Body of pancreas (tissue), 4 donors: ENCODE results near the gene FHAD1. TPM values are rescaled to one million over a fixed set of nuclear protein-coding genes. Genes with fewer than 3 reads are reported as not detected.

Source experiments
- ATAC-seq: fragments of 150-250 bp; one replicate; pipeline ENCODE4 v1.9.1; 2016
- DNase-seq, 4 donors: peaks; one replicate each; pipeline ENCODE4 v3.0.0-alpha.2; 2019
- H3K27ac ChIP-seq, 4 donors: fragments of 200-600 bp; sonication (generic); 1 replicate in 3 of 4; 2 replicates in 1 of 4; pipeline versions ENCODE4 v1.5.1 to v1.6.1; 2016 to 2019; ENCODE audit warnings: mild to moderate bottlenecking in 1 of 4, mixed read lengths in 1 of 4, moderate library complexity in 1 of 4
- H3K27me3 ChIP-seq, 2 donors: fragments of 200-600 bp; sonication (generic); one replicate each; pipeline ENCODE4 v1.6.0; 2016; ENCODE audit warnings: mild to moderate bottlenecking in 1 of 2
- H3K36me3 ChIP-seq, 2 donors: fragments of 200-600 bp; sonication (generic); replicated peaks in 1 of 2; 2 replicates each; pipeline ENCODE4 v1.5.1; 2016; ENCODE audit warnings: low read depth in 2 of 2; ENCODE audit not compliant: insufficient read depth in 1 of 2
- H3K4me1 ChIP-seq: fragments of 200-600 bp; sonication (generic); one replicate; pipeline ENCODE4 v1.6.0; 2016
- H3K4me3 ChIP-seq, 2 donors: fragments of 200-600 bp; sonication (generic); 1 replicate in 1 of 2; 2 replicates in 1 of 2; pipeline ENCODE4 v1.5.1; 2016 to 2019
- H3K9me3 ChIP-seq, 3 donors: fragments of 200-600 bp; sonication (generic); 1 replicate in 2 of 3; 2 replicates in 1 of 3; pipeline ENCODE4 v1.5.1; 2016
- CTCF ChIP-seq, 7 experiments: fragments of 450-650 bp in 4 of 7; fragments of 200-600 bp in 3 of 7; sonication (generic) in 3 of 7; IDR thresholded peaks; one replicate each; pipeline ENCODE4 v1.5.1; 2016 to 2019; ENCODE audit warnings: antibody characterized with exemption in 7 of 7
- POLR2A ChIP-seq, 3 donors: fragments of 450-650 bp; IDR thresholded peaks; one replicate each; pipeline ENCODE4 v1.6.1; 2016; ENCODE audit warnings: antibody characterized with exemption in 3 of 3, mild to moderate bottlenecking in 2 of 3
- WGBS, 2 donors: methylation state at CpG; one replicate each; pipeline ENCODE4 v1.1.5; 2017; 5-methylcytosine and 5-hydroxymethylcytosine counted together
- intact Hi-C: fragments of 100-400 bp; cut with DNase I; formaldehyde crosslinking; loops from one replicate; pipeline ENCODE4 v1.15.1; 2023
- total RNA-seq, 2 donors: library from RNA; depleted of rRNA; stranded (reverse); fragments of >200 nt; gene quantifications; one replicate each; pipeline ENCODE4 v1.1.0, GENCODE V29; 2016

Gene FHAD1
- total RNA-seq, 2 donors from 2014 or later = 2.9 to 4.9 TPM

GRCh38 chr1:15272009-15272781 lies 25.2 kb downstream of the FHAD1 start:
- no peaks in the 10 kb centered on the region for H3K9me3 ChIP-seq
- no peaks in the 10 kb centered on the region for H3K36me3 ChIP-seq
- H3K27me3 ChIP-seq = no peaks in the 10 kb centered on the region
- no peak overlapping the region for H3K27ac ChIP-seq
- TF ChIP-seq CTCF (IDR thresholded peaks at IDR 0.05) (peak; percentile 55 to 93 (median 92)), POLR2A (IDR thresholded peaks at IDR 0.05) (no peak)
- WGBS, 2 donors = 33 to 70% methylated on average over 13 to 26 of the region's 26 CpGs
- peak; percentile 73 to 87 (median 78) for DNase-seq
- H3K4me1 ChIP-seq = peaks cover 9% of the 10 kb centered on the region
- peak; percentile 98 for ATAC-seq
- H3K4me3 ChIP-seq = no peak overlapping the region
- intact Hi-C loops = loop anchor here (5.0 kb wide), 1 partner anchor 145 kb away; no protein-coding TSS in a partner anchor

- H3K27ac ChIP-seq = no peak overlapping the region
- no peak for TF ChIP-seq CTCF (IDR thresholded peaks at IDR 0.05)
- no peak for TF ChIP-seq POLR2A (IDR thresholded peaks at IDR 0.05)
- no peaks in the 10 kb centered on the region for H3K36me3 ChIP-seq
- intact Hi-C loops = loop anchor here (5.0 kb wide), 1 partner anchor 145 kb away; no protein-coding TSS in a partner anchor
- no peak overlapping the region for H3K4me3 ChIP-seq
- DNase-seq (no peak), ATAC-seq (no peak)
- no peaks in the 10 kb centered on the region for H3K9me3 ChIP-seq
- H3K4me1 ChIP-seq = peaks cover 9% of the 10 kb centered on the region
- WGBS, 2 donors = 43 to 46% methylated on average over 5 to 7 of the region's 7 CpGs
- H3K27me3 ChIP-seq = no peaks in the 10 kb centered on the region
Measured at GRCh38 chr1:15272782-15273127, 25.7 kb downstream of the FHAD1 start.

GRCh38 chr1:15273274-15273673 lies 26.3 kb downstream of the FHAD1 start:
- DNase-seq = no peak
- TF ChIP-seq POLR2A (IDR thresholded peaks at IDR 0.05) (no peak), CTCF (IDR thresholded peaks at IDR 0.05) (no peak)
- WGBS, 2 donors = 63 to 74% methylated on average over 2 of the region's 2 CpGs
- Histone ChIP-seq H3K4me1 (peaks cover 9% of the 10 kb centered on the region), H3K9me3 (no peaks in the 10 kb centered on the region), H3K36me3 (no peaks in the 10 kb centered on the region), H3K27ac (no peak overlapping the region), H3K27me3 (no peaks in the 10 kb centered on the region), H3K4me3 (no peak overlapping the region)
- intact Hi-C loops = loop anchor here (5.0 kb wide), 1 partner anchor 146 kb away; no protein-coding TSS in a partner anchor
- no peak for ATAC-seq

- WGBS, 2 donors = 76 to 82% methylated on average over 9 to 10 of the region's 10 CpGs
- H3K36me3 ChIP-seq = no peaks in the 10 kb centered on the region
- H3K27me3 ChIP-seq = no peaks in the 10 kb centered on the region
- no peaks in the 10 kb centered on the region for H3K9me3 ChIP-seq
- no peak overlapping the region for H3K4me3 ChIP-seq
- no peak overlapping the region for H3K27ac ChIP-seq
- no peak for ATAC-seq
- DNase-seq = peak in 1 of 4 donors; percentile 54
- peaks cover 9% of the 10 kb centered on the region for H3K4me1 ChIP-seq
- intact Hi-C loops = no loop called here
- TF ChIP-seq POLR2A (IDR thresholded peaks at IDR 0.05) = no peak
Measured at GRCh38 chr1:15275921-15276683, 29.1 kb downstream of the FHAD1 start.

- 80 to 91% methylated on average over 10 to 11 of the region's 11 CpGs for WGBS, 2 donors
- no peak for DNase-seq
- H3K4me1 ChIP-seq = peaks cover 13% of the 10 kb centered on the region
- no peaks in the 10 kb centered on the region for H3K36me3 ChIP-seq
- H3K4me3 ChIP-seq = no peak overlapping the region
- no peaks in the 10 kb centered on the region for H3K27me3 ChIP-seq
- no peak for ATAC-seq
- no peaks in the 10 kb centered on the region for H3K9me3 ChIP-seq
- no peak for TF ChIP-seq CTCF (IDR thresholded peaks at IDR 0.05)
- TF ChIP-seq POLR2A (IDR thresholded peaks at IDR 0.05) = no peak
- intact Hi-C loops = no loop called here
- H3K27ac ChIP-seq = no peak overlapping the region
Measured at GRCh38 chr1:15276691-15277446, 29.8 kb downstream of the FHAD1 start.
